ENCODE data around the gene NPPB. TPM values are rescaled to one million over a fixed set of nuclear protein-coding genes. Genes with fewer than 3 reads are reported as not detected.
"Not testable (repeated sequence)": the region's sequence is repeated elsewhere in the genome, so short reads cannot be mapped to it uniquely, and the experiment has no call there.

Gene NPPB
- total RNA-seq, 4 donors from 2014 or later = not detected

DNA sequence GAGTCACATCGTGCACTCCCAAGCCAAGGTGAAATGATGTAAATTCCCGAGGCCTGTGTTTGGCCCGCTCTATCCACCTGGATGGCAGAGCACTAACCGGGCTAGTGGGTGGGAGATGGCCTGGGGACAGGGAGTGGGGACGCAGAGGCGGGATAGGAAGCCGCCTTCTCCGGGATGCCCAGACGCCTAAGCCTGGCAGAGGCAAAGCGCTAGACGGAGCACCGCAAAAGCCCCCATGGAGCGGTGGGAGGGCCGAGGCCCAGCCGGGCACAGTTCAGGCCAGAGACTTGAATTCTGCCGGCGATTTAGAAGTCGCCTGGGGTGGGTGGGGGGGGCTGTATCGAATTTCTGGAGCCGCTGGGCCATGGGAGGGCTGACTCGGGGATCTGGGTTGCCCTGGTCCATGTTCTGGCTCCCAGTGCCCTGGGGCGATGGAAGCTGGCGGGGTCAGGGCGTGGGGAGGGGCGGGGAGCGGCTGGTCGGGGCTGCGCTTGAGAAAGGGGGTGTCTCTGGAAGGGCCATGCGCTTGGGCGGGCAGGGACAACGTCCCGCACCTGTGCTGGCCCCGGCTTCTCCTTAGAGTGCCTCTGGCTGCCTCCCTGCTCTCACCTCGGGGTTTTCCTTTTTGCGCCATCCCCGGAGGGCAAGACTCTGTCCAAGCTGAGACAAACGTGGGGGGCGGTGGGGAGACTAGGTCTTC is 39.5 kb upstream of the NPPB start:
- no peak for ATAC-seq
- intact Hi-C loops (cut with DNase I; ENCODE audit: low total_unique reads) = no loop called here

DNA sequence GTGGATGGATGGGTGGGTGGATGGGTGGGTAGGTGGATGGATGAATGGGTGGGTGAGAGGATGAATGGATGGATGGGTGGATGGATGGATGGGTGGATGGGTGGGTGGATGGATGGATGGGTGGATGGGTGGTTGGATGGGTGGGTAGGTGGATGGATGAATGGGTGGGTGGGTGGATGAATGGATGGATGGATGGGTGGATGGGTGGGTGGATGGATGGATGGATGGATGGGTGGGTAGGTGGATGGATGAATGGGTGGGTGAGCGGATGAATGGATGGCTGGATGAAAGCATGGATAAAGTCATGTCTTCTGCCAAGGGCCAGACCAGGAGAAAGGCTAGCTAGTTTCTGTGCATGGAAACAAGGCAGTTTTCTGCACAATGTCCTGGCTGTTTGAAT is 35.8 kb upstream of the NPPB start:
- intact Hi-C loops (cut with DNase I; ENCODE audit: low total_unique reads) (loop anchor here (1.0 to 2.0 kb wide), 3 partner anchors 30 to 106 kb away; no protein-coding TSS in a partner anchor), in situ Hi-C loops (cut with MboI; ENCODE audit: low sequenced_read_pairs in 4 of 4) (loop anchor here in 2 of 4 donors (10.0 kb wide), 1 partner anchor 50 kb away; the partner anchor contains the start of gene NPPA (in 2 of the 2))
- not testable (repeated sequence) for DNase-seq, H3K4me1 ChIP-seq, H3K4me3 ChIP-seq, ATAC-seq, H3K27ac ChIP-seq, H3K36me3 ChIP-seq, H3K9me3 ChIP-seq
- peaks cover 18 to 28% (median 24%) of the 10 kb centered on the region in 3 donors for H3K27me3 ChIP-seq

More for the DNA sequence above, 39.5 kb upstream of the NPPB start:
- Histone ChIP-seq H3K36me3 (no peaks in the 10 kb centered on the region), H3K4me3 (no peak overlapping the region), H3K27me3 (peaks cover 18 to 28% (median 24%) of the 10 kb centered on the region in 3 donors), H3K4me1 (no peaks in the 10 kb centered on the region), H3K27ac (no peak overlapping the region), H3K9me3 (no peaks in the 10 kb centered on the region)
- in situ Hi-C loops (cut with MboI; ENCODE audit: low sequenced_read_pairs in 4 of 4) = loop anchor here in 3 of 4 donors (5.0 to 10.0 kb wide), 2 partner anchors 53 to 56 kb away; partner anchors contain the start of gene NPPA (in 2 of the 3)
- no peak for DNase-seq
- TF ChIP-seq POLR2A (IDR thresholded peaks at IDR 0.05) = no peak
- TF ChIP-seq, protein P1, sequence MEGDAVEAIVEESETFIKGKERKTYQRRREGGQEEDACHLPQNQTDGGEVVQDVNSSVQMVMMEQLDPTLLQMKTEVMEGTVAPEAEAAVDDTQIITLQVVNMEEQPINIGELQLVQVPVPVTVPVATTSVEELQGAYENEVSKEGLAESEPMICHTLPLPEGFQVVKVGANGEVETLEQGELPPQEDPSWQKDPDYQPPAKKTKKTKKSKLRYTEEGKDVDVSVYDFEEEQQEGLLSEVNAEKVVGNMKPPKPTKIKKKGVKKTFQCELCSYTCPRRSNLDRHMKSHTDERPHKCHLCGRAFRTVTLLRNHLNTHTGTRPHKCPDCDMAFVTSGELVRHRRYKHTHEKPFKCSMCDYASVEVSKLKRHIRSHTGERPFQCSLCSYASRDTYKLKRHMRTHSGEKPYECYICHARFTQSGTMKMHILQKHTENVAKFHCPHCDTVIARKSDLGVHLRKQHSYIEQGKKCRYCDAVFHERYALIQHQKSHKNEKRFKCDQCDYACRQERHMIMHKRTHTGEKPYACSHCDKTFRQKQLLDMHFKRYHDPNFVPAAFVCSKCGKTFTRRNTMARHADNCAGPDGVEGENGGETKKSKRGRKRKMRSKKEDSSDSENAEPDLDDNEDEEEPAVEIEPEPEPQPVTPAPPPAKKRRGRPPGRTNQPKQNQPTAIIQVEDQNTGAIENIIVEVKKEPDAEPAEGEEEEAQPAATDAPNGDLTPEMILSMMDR (IDR thresholded peaks at IDR 0.05 in 4 of 5, conservative IDR thresholded peaks at IDR 0.05 in 1 of 5) = no peak

DNA sequence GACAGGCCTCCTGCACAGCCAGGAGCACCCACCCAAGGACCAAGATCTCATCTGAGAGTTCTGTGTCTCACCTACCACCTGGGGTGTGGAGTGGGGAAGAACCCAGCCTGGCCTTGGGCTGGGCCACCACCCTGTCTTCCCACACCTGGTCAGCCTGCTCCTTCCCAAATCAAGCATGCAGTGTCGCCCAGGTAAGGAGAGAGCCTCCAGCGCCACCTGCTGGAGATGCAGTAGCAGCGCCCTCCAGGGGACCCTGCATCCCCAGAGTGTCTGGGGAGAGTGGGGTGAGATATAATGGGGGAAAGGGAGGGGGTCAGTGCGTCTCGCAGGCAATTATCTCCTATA is 35.1 kb upstream of the NPPB start:
- ATAC-seq (peak; percentile 87 to 90), DNase-seq (peak in 1 of 2 donors; percentile 48)
- no peak overlapping the region for H3K27ac ChIP-seq
- peaks cover 13 to 21% (median 20%) of the 10 kb centered on the region in 3 donors for H3K27me3 ChIP-seq
- H3K36me3 ChIP-seq = no peaks in the 10 kb centered on the region
- no peak overlapping the region for H3K4me3 ChIP-seq
- H3K4me1 ChIP-seq = no peaks in the 10 kb centered on the region
- H3K9me3 ChIP-seq = no peaks in the 10 kb centered on the region
- intact Hi-C loops (cut with DNase I; ENCODE audit: low total_unique reads) (loop anchor here (1.0 to 2.0 kb wide), 3 partner anchors 29 to 105 kb away; no protein-coding TSS in a partner anchor), in situ Hi-C loops (cut with MboI; ENCODE audit: low sequenced_read_pairs in 4 of 4) (loop anchor here in 2 of 4 donors (10.0 kb wide), 1 partner anchor 49 kb away; the partner anchor contains the start of gene NPPA (in 2 of the 2))
- TF ChIP-seq POLR2A (IDR thresholded peaks at IDR 0.05) = no peak
- TF ChIP-seq, protein P1 (IDR thresholded peaks at IDR 0.05 in 4 of 5, conservative IDR thresholded peaks at IDR 0.05 in 1 of 5) = peak; percentile 88 to 94 (median 91)

DNA sequence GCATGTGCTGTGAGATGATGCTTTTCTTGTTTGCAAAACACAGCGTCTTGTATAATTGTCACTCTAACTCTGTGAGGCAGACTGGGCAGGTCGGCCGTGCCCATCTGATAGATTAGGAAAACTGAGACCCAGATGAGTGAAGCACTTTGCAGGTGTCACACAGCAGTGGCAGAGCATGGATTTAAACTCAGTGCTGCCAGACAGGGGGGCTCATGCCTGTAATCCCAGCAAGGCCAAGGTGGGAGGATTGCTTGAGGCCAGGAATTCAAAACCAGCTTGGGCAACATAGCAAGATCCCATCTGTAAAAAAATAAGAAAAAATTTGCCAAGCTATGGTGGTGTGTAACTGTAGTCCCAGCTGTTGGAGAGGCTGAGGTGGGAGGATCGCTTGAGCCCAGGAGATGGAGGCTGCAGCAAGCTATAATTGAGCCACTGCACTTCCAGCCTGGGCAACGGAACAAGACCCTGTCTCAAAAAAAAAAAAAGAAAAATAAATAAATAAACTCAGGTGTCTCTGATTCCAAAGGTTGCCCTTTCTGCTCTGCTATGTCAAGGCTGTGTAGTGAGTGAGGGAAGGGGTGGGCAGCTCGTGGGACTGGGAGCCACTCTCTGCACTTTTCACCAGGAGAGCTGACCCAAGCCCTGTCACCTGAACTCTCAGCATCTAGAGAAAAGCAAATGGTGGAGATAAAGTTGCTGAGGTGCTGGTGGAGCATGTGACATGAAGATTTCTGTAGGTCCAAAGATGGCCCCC is 32.9 kb upstream of the NPPB start:
- H3K27ac ChIP-seq = no peak overlapping the region
- no peak for DNase-seq
- H3K4me1 ChIP-seq = peaks cover 13 to 14% of the 10 kb centered on the region in 2 donors
- H3K4me3 ChIP-seq = no peak overlapping the region
- intact Hi-C loops (cut with DNase I; ENCODE audit: low total_unique reads) = no loop called here
- TF ChIP-seq POLR2A (IDR thresholded peaks at IDR 0.05) = no peak
- TF ChIP-seq, protein P1 (IDR thresholded peaks at IDR 0.05 in 4 of 5, conservative IDR thresholded peaks at IDR 0.05 in 1 of 5) = no peak
- H3K36me3 ChIP-seq = no peaks in the 10 kb centered on the region
- no peak for ATAC-seq
- no peaks in the 10 kb centered on the region for H3K9me3 ChIP-seq
- in situ Hi-C loops (cut with MboI; ENCODE audit: low sequenced_read_pairs in 4 of 4) = loop anchor here in 2 of 4 donors (10.0 kb wide), 1 partner anchor 47 kb away; the partner anchor contains the start of gene NPPA (in 2 of the 2)
- peaks cover 0 to 6% (median 5%) of the 10 kb centered on the region in 3 donors for H3K27me3 ChIP-seq

DNA sequence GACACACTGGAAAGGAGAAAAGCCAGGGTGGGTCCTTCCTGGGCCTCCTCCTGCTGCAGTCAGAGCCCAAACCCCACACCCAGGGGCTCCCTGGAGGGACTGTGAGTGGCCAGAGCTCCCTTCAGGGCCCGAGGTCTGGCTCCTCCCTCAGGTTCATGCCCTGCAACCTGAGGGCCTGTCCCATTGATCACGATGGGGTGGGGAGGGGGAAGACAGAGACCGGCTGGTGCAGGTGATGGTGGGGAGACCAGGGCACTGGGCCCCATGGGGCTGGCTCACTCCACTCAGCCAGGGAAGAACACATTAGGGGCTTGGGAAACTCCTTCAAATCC is 30.1 kb upstream of the NPPB start:
- DNase-seq (no peak), ATAC-seq (no peak)
- Histone ChIP-seq H3K27ac (no peak overlapping the region), H3K4me3 (no peak overlapping the region), H3K9me3 (no peaks in the 10 kb centered on the region), H3K4me1 (peaks cover 23 to 28% of the 10 kb centered on the region in 2 donors), H3K27me3 (no peaks in the 10 kb centered on the region), H3K36me3 (no peaks in the 10 kb centered on the region)
- TF ChIP-seq, protein P1 (IDR thresholded peaks at IDR 0.05 in 4 of 5, conservative IDR thresholded peaks at IDR 0.05 in 1 of 5) = no peak
- TF ChIP-seq POLR2A (IDR thresholded peaks at IDR 0.05) = no peak
- in situ Hi-C loops (cut with MboI; ENCODE audit: low sequenced_read_pairs in 4 of 4) = no loop called here
- intact Hi-C loops (cut with DNase I; ENCODE audit: low total_unique reads) = loop anchor here (5.0 kb wide), 1 partner anchor 152 kb away; the partner anchor contains the start of gene AGTRAP
